RWPE2 (cell line): Measurements from ENCODE around the gene MAPKAPK2.
"Not testable (repeated sequence)": the region's sequence is repeated elsewhere in the genome, so short reads cannot be mapped to it uniquely, and the experiment has no call there.

ENCODE experiments used
- ATAC-seq: fragments of 200-7000 bp; cut with Tn5 transposase; 3 replicates; pipeline ENCODE4 v1.9.1; 2021; ENCODE audit warnings: low read depth
- DNase-seq: peaks from one replicate; pipeline ENCODE4 v3.0.0-alpha.2; 2020; ENCODE audit warnings: low spot score
- H3K27ac ChIP-seq: fragments of 450-650 bp; 2 replicates; pipeline ENCODE4 v1.5.1; 2017; ENCODE audit warnings: mild to moderate bottlenecking; ENCODE audit not compliant: poor library complexity, severe bottlenecking
- H3K27me3 ChIP-seq: fragments of 250-450 bp; sonication (Bioruptor Pico); 2 replicates; pipeline ENCODE4 v1.5.1; 2021; ENCODE audit warnings: mild to moderate bottlenecking, moderate library complexity; ENCODE audit not compliant: insufficient read depth, poor library complexity, severe bottlenecking
- H3K36me3 ChIP-seq: fragments of 250-450 bp; sonication (Bioruptor Pico); 2 replicates; pipeline ENCODE4 v1.5.1; 2020; ENCODE audit warnings: low read depth, mild to moderate bottlenecking, moderate library complexity
- H3K4me1 ChIP-seq: fragments of 250-450 bp; sonication (Bioruptor Pico); 2 replicates; pipeline ENCODE4 v1.5.1; 2021; ENCODE audit warnings: mild to moderate bottlenecking, moderate library complexity; ENCODE audit not compliant: insufficient read depth, poor library complexity, severe bottlenecking
- H3K4me3 ChIP-seq: fragments of 250-450 bp; sonication (Bioruptor Pico); 2 replicates; pipeline ENCODE4 v1.5.1; 2021; ENCODE audit warnings: mild to moderate bottlenecking, moderate library complexity; ENCODE audit not compliant: severe bottlenecking
- H3K9me3 ChIP-seq: fragments of 250-450 bp; sonication (Bioruptor Pico); 2 replicates; pipeline ENCODE4 v1.5.1; 2021; ENCODE audit warnings: mild to moderate bottlenecking, moderate library complexity; ENCODE audit not compliant: severe bottlenecking
- CTCF ChIP-seq: fragments of 450-650 bp; IDR thresholded peaks from one replicate; pipeline ENCODE4 v1.5.1; 2017; ENCODE audit warnings: mild to moderate bottlenecking, moderate library complexity; ENCODE audit not compliant: poor library complexity, severe bottlenecking

Gene MAPKAPK2

DNA sequence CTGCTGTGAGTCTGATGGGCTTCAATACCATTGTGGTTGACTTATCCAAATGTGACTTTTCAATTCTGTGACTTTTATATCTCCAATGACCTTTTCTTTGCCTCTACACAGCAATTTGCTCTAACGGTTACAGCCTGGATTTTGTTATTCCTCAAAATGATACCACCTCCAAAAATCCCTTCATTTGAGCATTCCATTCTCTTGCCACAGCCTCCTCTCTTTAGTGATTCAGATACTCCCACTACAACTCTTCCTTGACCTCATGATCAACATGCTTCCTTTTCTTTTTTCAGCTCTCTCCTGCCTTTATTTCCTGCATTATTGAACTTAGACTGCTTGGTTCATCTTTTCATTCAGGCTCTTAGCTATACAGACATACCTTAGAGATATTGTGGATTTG is 69.3 kb downstream of the MAPKAPK2 start:
- no peak for TF ChIP-seq CTCF
- no peak for DNase-seq

GRCh38 chr1:206757524-206758266 is 73.0 kb downstream of the MAPKAPK2 start:
- no peak for TF ChIP-seq CTCF
- ATAC-seq, result no peak
- no peaks in the 10 kb centered on the region for H3K36me3 ChIP-seq
- H3K27me3 ChIP-seq, result no peaks in the 10 kb centered on the region
- H3K27ac ChIP-seq, result no peak overlapping the region
- H3K4me3 ChIP-seq, result no peak overlapping the region
- no peak for DNase-seq
- no peaks in the 10 kb centered on the region for H3K9me3 ChIP-seq
- no peaks in the 10 kb centered on the region for H3K4me1 ChIP-seq

More for the DNA sequence above, 69.3 kb downstream of the MAPKAPK2 start:
- Histone ChIP-seq H3K36me3 (no peaks in the 10 kb centered on the region), H3K9me3 (no peaks in the 10 kb centered on the region), H3K4me3 (no peak overlapping the region), H3K27ac (no peak overlapping the region), H3K4me1 (no peaks in the 10 kb centered on the region), H3K27me3 (no peaks in the 10 kb centered on the region)
- no peak for ATAC-seq

- Histone ChIP-seq H3K27me3 (no peaks in the 10 kb centered on the region), H3K4me3 (no peak overlapping the region), H3K4me1 (no peaks in the 10 kb centered on the region), H3K27ac (no peak overlapping the region), H3K9me3 (no peaks in the 10 kb centered on the region), H3K36me3 (no peaks in the 10 kb centered on the region)
- ATAC-seq (no peak), DNase-seq (no peak)
- no peak for TF ChIP-seq CTCF
Measured at GRCh38 chr1:206760590-206760989, 75.9 kb downstream of the MAPKAPK2 start.

- no peaks in the 10 kb centered on the region for H3K4me1 ChIP-seq
- DNase-seq (no peak), ATAC-seq (0 out of 3 replicates have a peak, but pooled peaks have one; percentile 42)
- no peak overlapping the region for H3K27ac ChIP-seq
- H3K4me3 ChIP-seq, result no peak overlapping the region
- no peaks in the 10 kb centered on the region for H3K9me3 ChIP-seq
- H3K27me3 ChIP-seq, result no peaks in the 10 kb centered on the region
- no peaks in the 10 kb centered on the region for H3K36me3 ChIP-seq
- no peak for TF ChIP-seq CTCF
Measured at GRCh38 chr1:206761159-206761768, 76.6 kb downstream of the MAPKAPK2 start.

- not testable (repeated sequence) for H3K36me3 ChIP-seq, H3K4me1 ChIP-seq, H3K9me3 ChIP-seq, H3K27me3 ChIP-seq, H3K4me3 ChIP-seq, DNase-seq, ATAC-seq, H3K27ac ChIP-seq
Measured at GRCh38 chr1:206762741-206763364, 78.1 kb downstream of the MAPKAPK2 start.

- not testable (repeated sequence) for H3K27me3 ChIP-seq, H3K27ac ChIP-seq, DNase-seq, H3K36me3 ChIP-seq, H3K9me3 ChIP-seq, ATAC-seq, H3K4me1 ChIP-seq, H3K4me3 ChIP-seq
Measured at GRCh38 chr1:206765771-206766170, 81.1 kb downstream of the MAPKAPK2 start.
